Vagina (tissue), 2 donors: ENCODE results near the gene CARD8. TPM values are rescaled to one million over a fixed set of nuclear protein-coding genes. Genes with fewer than 3 reads are reported as not detected.

Source experiments
- DNase-seq, 2 donors: peaks; one replicate each; pipeline ENCODE4 v3.0.0-alpha.2; 2017; ENCODE audit errors: extremely low spot score in 2 of 2
- H3K27ac ChIP-seq: fragments of 200-600 bp; sonication (generic); one replicate; pipeline ENCODE4 v1.5.1; 2019
- H3K27me3 ChIP-seq: fragments of 200-600 bp; sonication (generic); one replicate; pipeline ENCODE4 v1.5.1; 2019
- H3K36me3 ChIP-seq, 2 donors: fragments of 200-600 bp; sonication (generic); one replicate each; pipeline ENCODE4 v1.5.1; 2017 to 2019
- H3K4me1 ChIP-seq: fragments of 200-600 bp; sonication (generic); one replicate; pipeline ENCODE4 v1.5.1; 2019
- H3K4me3 ChIP-seq, 2 donors: fragments of 200-600 bp; sonication (generic); 1 replicate in 1 of 2; 2 replicates in 1 of 2; pipeline ENCODE4 v1.5.1; 2016 to 2019
- H3K9me3 ChIP-seq: fragments of 200-600 bp; sonication (generic); one replicate; pipeline ENCODE4 v1.5.1; 2019
- CTCF ChIP-seq, 3 experiments: fragments of 450-650 bp in 2 of 3; fragments of 200-600 bp in 1 of 3; sonication (generic) in 1 of 3; IDR thresholded peaks; one replicate each; pipeline ENCODE4 v1.5.1; 2017 to 2019; ENCODE audit warnings: antibody characterized with exemption in 3 of 3, mild to moderate bottlenecking in 2 of 3, moderate library complexity in 2 of 3
- POLR2A ChIP-seq, 2 donors: fragments of 450-650 bp; IDR thresholded peaks; one replicate each; pipeline ENCODE4 v1.6.1; 2017; ENCODE audit warnings: antibody characterized with exemption in 2 of 2, mild to moderate bottlenecking in 2 of 2, moderate library complexity in 2 of 2
- POLR2AphosphoS5 ChIP-seq, 2 donors: sonication (generic); formaldehyde crosslinking; IDR thresholded peaks; one replicate each; pipeline ENCODE4 v1.9.0; 2017; ENCODE audit warnings: antibody characterized with exemption in 2 of 2, mild to moderate bottlenecking in 2 of 2, low read depth in 1 of 2; ENCODE audit not compliant: insufficient read depth in 1 of 2
- intact Hi-C: fragments of 100-400 bp; cut with DNase I; formaldehyde crosslinking; loops from one replicate; pipeline ENCODE4 v1.15.1; 2023
- total RNA-seq: library from RNA; depleted of rRNA; stranded (reverse); fragments of >200 nt; gene quantifications from one replicate; pipeline ENCODE4 v1.2.3, GENCODE V29; 2016

CARD8 gene
- 31.9 TPM for total RNA-seq

- peaks cover 29% of the 10 kb centered on the region for H3K4me1 ChIP-seq
- intact Hi-C loops: no loop called here
- TF ChIP-seq CTCF (IDR thresholded peaks at IDR 0.05): peak in 2 of 3 experiments; percentile 5 to 12
- TF ChIP-seq POLR2AphosphoS5 (IDR thresholded peaks at IDR 0.05; ENCODE audit: insufficient read depth in 1 of 2, low read depth in 1 of 2): peak in 1 of 2 donors; percentile 87
- peak in 1 of 2 donors; percentile 28 for TF ChIP-seq POLR2A (IDR thresholded peaks at IDR 0.05)
These were observed at the start of gene CARD8 for GRCh38 chr19:48255376-48256303. CARD8 (minus strand) TSS chr19:48255912; CDS start chr19:48241020, 14,892 bp downstream.

GRCh38 chr19:48303866-48304265 lies 48.2 kb upstream of the CARD8 start:
- Histone ChIP-seq H3K4me1 (peaks cover 3% of the 10 kb centered on the region), H3K27ac (no peak overlapping the region), H3K36me3 (no peaks in the 10 kb centered on the region), H3K4me3 (no peak overlapping the region), H3K9me3 (no peaks in the 10 kb centered on the region), H3K27me3 (no peaks in the 10 kb centered on the region)
- intact Hi-C loops: no loop called here
- DNase-seq: no peak
- TF ChIP-seq CTCF (IDR thresholded peaks at IDR 0.05): no peak
- TF ChIP-seq POLR2A (IDR thresholded peaks at IDR 0.05): no peak
- TF ChIP-seq POLR2AphosphoS5 (IDR thresholded peaks at IDR 0.05; ENCODE audit: insufficient read depth in 1 of 2, low read depth in 1 of 2): no peak

More at GRCh38 chr19:48255376-48256303, at the start of gene CARD8:
- peak in 1 of 2 donors; percentile 89 for DNase-seq
- Histone ChIP-seq H3K27ac (peak within 1 kb of the TSS; percentile 84), H3K27me3 (no peaks in the 10 kb centered on the region), H3K9me3 (no peaks in the 10 kb centered on the region), H3K4me3 (peak within 1 kb of the TSS; percentile 49 to 62), H3K36me3 (no peaks in the 10 kb centered on the region)

- intact Hi-C loops: no loop called here
- no peak for DNase-seq
- H3K4me3 ChIP-seq: no peak overlapping the region
- H3K36me3 ChIP-seq: no peaks in the 10 kb centered on the region
- TF ChIP-seq POLR2A (IDR thresholded peaks at IDR 0.05) (no peak), POLR2AphosphoS5 (IDR thresholded peaks at IDR 0.05; ENCODE audit: insufficient read depth in 1 of 2, low read depth in 1 of 2) (no peak), CTCF (IDR thresholded peaks at IDR 0.05) (no peak)
- no peaks in the 10 kb centered on the region for H3K9me3 ChIP-seq
- no peaks in the 10 kb centered on the region for H3K4me1 ChIP-seq
- H3K27ac ChIP-seq: no peak overlapping the region
- no peaks in the 10 kb centered on the region for H3K27me3 ChIP-seq
These were observed 47.7 kb upstream of the CARD8 start for GRCh38 chr19:48303367-48303766.

GRCh38 chr19:48302600-48302959 lies 46.9 kb upstream of the CARD8 start:
- no peak for TF ChIP-seq POLR2A (IDR thresholded peaks at IDR 0.05)
- no peak for TF ChIP-seq POLR2AphosphoS5 (IDR thresholded peaks at IDR 0.05; ENCODE audit: insufficient read depth in 1 of 2, low read depth in 1 of 2)
- no peak for TF ChIP-seq CTCF (IDR thresholded peaks at IDR 0.05)
- no peaks in the 10 kb centered on the region for H3K4me1 ChIP-seq
- intact Hi-C loops: no loop called here
- no peak overlapping the region for H3K4me3 ChIP-seq
- H3K9me3 ChIP-seq: no peaks in the 10 kb centered on the region
- DNase-seq: no peak
- H3K27me3 ChIP-seq: no peaks in the 10 kb centered on the region
- H3K27ac ChIP-seq: no peak overlapping the region
- H3K36me3 ChIP-seq: no peaks in the 10 kb centered on the region
